SK-N-SH treated with all-trans-retinoic acid at 6 μM for 48 hours (cell line): Measurements from ENCODE around the gene UBXN10.

ENCODE experiments used
- ARNTL ChIP-seq: fragments of 450-650 bp; formaldehyde crosslinking; IDR thresholded peaks from 2 replicates; pipeline ENCODE4 v1.5.0; 2020; ENCODE audit warnings: low read depth, mild to moderate bottlenecking, moderate library complexity, borderline replicate concordance
- CREB5 ChIP-seq: fragments of 250-450 bp; sonication (Bioruptor Pico); IDR thresholded peaks from 2 replicates; pipeline ENCODE4 v1.5.1; 2020; ENCODE audit warnings: low read depth, mild to moderate bottlenecking, moderate library complexity
- ESRRG ChIP-seq: fragments of 250-450 bp; sonication (Bioruptor Pico); IDR thresholded peaks from 2 replicates; pipeline ENCODE4 v1.6.1; 2021; ENCODE audit warnings: mild to moderate bottlenecking
- GLIS3 ChIP-seq: fragments of 250-450 bp; sonication (Bioruptor Pico); IDR thresholded peaks from 2 replicates; pipeline ENCODE4 v1.5.0; 2020; ENCODE audit warnings: mild to moderate bottlenecking, moderate library complexity
- ISL1 ChIP-seq: fragments of 250-450 bp; sonication (Bioruptor Pico); IDR thresholded peaks from 2 replicates; pipeline ENCODE4 v2.1.2; 2022; ENCODE audit warnings: mild to moderate bottlenecking, moderate library complexity
- OSR1 ChIP-seq: fragments of 250-450 bp; sonication (Bioruptor Pico); IDR thresholded peaks from 2 replicates; pipeline ENCODE4 v1.8.0; 2022; ENCODE audit warnings: moderate library complexity, mild to moderate bottlenecking, inconsistent platforms
- PATZ1 ChIP-seq: fragments of 250-450 bp; sonication (Bioruptor Pico); IDR thresholded peaks from 2 replicates; pipeline ENCODE4 v1.8.0; 2020; ENCODE audit warnings: mild to moderate bottlenecking, moderate library complexity, borderline replicate concordance
- POU6F1 ChIP-seq: fragments of 250-450 bp; sonication (Bioruptor Pico); IDR thresholded peaks from 2 replicates; pipeline ENCODE4 v1.8.0; 2021; ENCODE audit warnings: low read depth, mild to moderate bottlenecking, moderate library complexity, borderline replicate concordance
- RARB ChIP-seq: fragments of 250-450 bp; sonication (Bioruptor Pico); IDR thresholded peaks from 2 replicates; pipeline ENCODE4 v1.8.0; 2021; ENCODE audit warnings: mild to moderate bottlenecking, moderate library complexity
- TOX ChIP-seq: fragments of 250-450 bp; sonication (Bioruptor Pico); IDR thresholded peaks from 2 replicates; pipeline ENCODE4 v1.8.0; 2021; ENCODE audit warnings: mild to moderate bottlenecking, moderate library complexity, borderline replicate concordance
- TSHZ2 ChIP-seq: fragments of 250-450 bp; sonication (Bioruptor Pico); IDR thresholded peaks from 2 replicates; pipeline ENCODE4 v1.5.0; 2020; ENCODE audit warnings: mild to moderate bottlenecking, moderate library complexity
- ZFP3 ChIP-seq: fragments of 250-450 bp; sonication (Bioruptor Pico); IDR thresholded peaks from 2 replicates; pipeline ENCODE4 v1.5.0; 2020; ENCODE audit warnings: mild to moderate bottlenecking, moderate library complexity
- ZNF565 ChIP-seq: fragments of 450-650 bp; formaldehyde crosslinking; conservative IDR thresholded peaks from 2 replicates; pipeline ENCODE4 v1.5.0; 2020; ENCODE audit warnings: low read depth, mild to moderate bottlenecking, moderate library complexity
- ZNF8 ChIP-seq: fragments of 450-650 bp; formaldehyde crosslinking; IDR thresholded peaks from 2 replicates; pipeline ENCODE4 v1.5.0; 2020; ENCODE audit warnings: mild to moderate bottlenecking, moderate library complexity

GRCh38 chr1:20207546-20207945 lies 21.6 kb downstream of the UBXN10 start:
- no peak for TF ChIP-seq RARB (CRISPR knock-in tag)
- no peak for TF ChIP-seq GLIS3
- TF ChIP-seq OSR1 (CRISPR knock-in tag), result no peak
- no peak for TF ChIP-seq PATZ1 (CRISPR knock-in tag)
- TF ChIP-seq ARNTL (CRISPR knock-in tag), result no peak
- TF ChIP-seq ZFP3 (CRISPR knock-in tag), result no peak
- no peak for TF ChIP-seq TOX (CRISPR knock-in tag)
- TF ChIP-seq TSHZ2 (CRISPR knock-in tag), result no peak
- TF ChIP-seq CREB5 (CRISPR knock-in tag), result no peak
- TF ChIP-seq ZNF8 (CRISPR knock-in tag), result no peak
- no peak for TF ChIP-seq ESRRG (CRISPR knock-in tag)
- no peak for TF ChIP-seq POU6F1 (CRISPR knock-in tag)
- TF ChIP-seq ZNF565 (CRISPR knock-in tag), result no peak
- TF ChIP-seq ISL1 (CRISPR knock-in tag), result no peak
